Measurements from ENCODE around the gene BTNL8.

- TF ChIP-seq CTCF (conservative IDR thresholded peaks at IDR 0.05 in 1 of 2, IDR thresholded peaks at IDR 0.05 in 1 of 2; ENCODE audit: low read depth in 1 of 2, low read length in 2 of 2) (no peak), EZH2 (IDR thresholded peaks at IDR 0.05; ENCODE audit: low read length, missing control alignments) (no peak)
Observed at GRCh38 chr5:180872419-180872818, 26.5 kb upstream of the BTNL8 start.
